GM18868 (cell line): ENCODE data around the gene FRMPD2.

ENCODE experiments used
- ATAC-seq: cut with Tn5 transposase; IDR thresholded peaks from one replicate; pipeline ENCODE4 v1.9.1; 2021; ENCODE audit warnings: mild to moderate bottlenecking, moderate library complexity; ENCODE audit not compliant: unreplicated experiment

FRMPD2 gene

GRCh38 chr10:48274636-48275035, at the start of gene FRMPD2:
Gene FRMPD2 (minus strand): TSS chr10:48274696. CDS start chr10:48274567, 129 bp downstream.
- no peak for ATAC-seq

GRCh38 chr10:48322017-48322416, 47.5 kb upstream of the FRMPD2 start:
- no peak for ATAC-seq

- ATAC-seq, result no peak
Observed at GRCh38 chr10:48317321-48317990, 43.0 kb upstream of the FRMPD2 start.

GRCh38 chr10:48316236-48316635, 41.7 kb upstream of the FRMPD2 start:
- no peak for ATAC-seq

GRCh38 chr10:48314107-48314506, 39.6 kb upstream of the FRMPD2 start:
- no peak for ATAC-seq

GRCh38 chr10:48309711-48310226, 35.3 kb upstream of the FRMPD2 start:
- ATAC-seq, result no peak

GRCh38 chr10:48307711-48308018, 33.2 kb upstream of the FRMPD2 start:
- no peak for ATAC-seq

- ATAC-seq, result peak; percentile 32
Observed at GRCh38 chr10:48306870-48307710, 32.6 kb upstream of the FRMPD2 start.

GRCh38 chr10:48306265-48306869, 31.9 kb upstream of the FRMPD2 start, which contains the start of gene MAPK8:
Gene MAPK8 (plus strand): TSS chr10:48306677. CDS start chr10:48401661, 94,984 bp downstream.
- peak; percentile 79 for ATAC-seq

GRCh38 chr10:48305905-48306264, 31.4 kb upstream of the FRMPD2 start:
- ATAC-seq, result no peak

GRCh38 chr10:48302515-48303476, 28.3 kb upstream of the FRMPD2 start:
- ATAC-seq, result no peak

GRCh38 chr10:48300556-48300955, 26.1 kb upstream of the FRMPD2 start:
- no peak for ATAC-seq

GRCh38 chr10:48299692-48300091, 25.2 kb upstream of the FRMPD2 start:
- no peak for ATAC-seq

- no peak for ATAC-seq
Observed at GRCh38 chr10:48299066-48299465, 24.6 kb upstream of the FRMPD2 start.

- ATAC-seq, result no peak
Observed at GRCh38 chr10:48296576-48297098, 22.1 kb upstream of the FRMPD2 start.

- ATAC-seq, result no peak
Observed at GRCh38 chr10:48294431-48294830, 19.9 kb upstream of the FRMPD2 start.

- no peak for ATAC-seq
Observed at GRCh38 chr10:48292616-48293015, 18.1 kb upstream of the FRMPD2 start.

- no peak for ATAC-seq
Observed at GRCh38 chr10:48291190-48291589, 16.7 kb upstream of the FRMPD2 start.

GRCh38 chr10:48290286-48290685, 15.8 kb upstream of the FRMPD2 start:
- ATAC-seq, result no peak

GRCh38 chr10:48289501-48290238, 15.2 kb upstream of the FRMPD2 start:
- peak; percentile 29 for ATAC-seq
